ENCODE data around the gene CT47C1.
"Not testable (repeated sequence)": the region's sequence is repeated elsewhere in the genome, so short reads cannot be mapped to it uniquely, and the experiment has no call there.

CT47C1 gene

DNA sequence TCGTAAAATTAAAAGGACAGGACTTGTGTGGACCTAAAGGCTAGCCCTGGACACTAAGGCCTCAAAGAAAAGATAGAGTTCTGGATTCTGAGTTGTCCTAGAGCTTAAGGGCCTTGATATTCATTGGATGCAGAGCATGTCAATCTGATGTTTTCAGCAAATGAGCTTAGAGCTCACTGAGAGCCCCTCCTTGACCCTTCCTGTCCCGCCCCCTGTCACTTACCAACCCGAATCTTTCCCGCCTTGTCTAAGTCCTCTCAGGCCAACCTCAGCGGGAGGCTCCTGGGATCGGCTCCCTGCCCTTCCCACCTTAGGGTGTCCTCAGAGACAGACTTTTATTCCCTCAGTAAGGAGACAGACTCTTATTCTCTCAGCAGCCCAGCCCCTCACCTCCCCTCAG lies at the start of gene CT47C1:
TSS of gene CT47C1 (plus strand) at position 250 of the 400 bp plus-strand sequence. CDS start 233 bp downstream, outside the sequence.
- DNase-seq: no peak

DNA sequence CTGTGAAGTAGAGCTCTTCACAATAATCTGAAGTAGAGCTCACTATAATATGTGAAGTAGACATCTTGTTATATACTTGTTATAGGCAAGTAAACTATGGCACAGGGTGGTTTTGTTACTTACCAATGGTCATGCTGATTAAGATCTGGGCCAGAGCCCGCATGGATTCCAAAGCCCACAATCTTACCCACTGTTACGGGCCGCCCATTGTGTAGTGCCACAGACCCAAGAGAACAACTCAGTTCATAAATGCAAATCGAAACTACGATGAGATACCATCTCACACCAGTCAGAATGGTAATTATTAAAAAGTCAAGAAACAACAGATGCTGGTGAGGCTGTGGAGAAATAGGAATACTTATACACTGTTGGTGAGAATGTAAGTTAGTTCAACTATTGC lies 46.9 kb upstream of the CT47C1 start:
- DNase-seq: no peak

GRCh38 chrX:119026344-119026743 lies 46.4 kb upstream of the CT47C1 start:
- not testable (repeated sequence) for DNase-seq

GRCh38 chrX:119027960-119028732 lies 44.6 kb upstream of the CT47C1 start:
- DNase-seq: not testable (repeated sequence)

GRCh38 chrX:119028733-119029330 lies 44.0 kb upstream of the CT47C1 start:
- DNase-seq: no peak

GRCh38 chrX:119029656-119030055 lies 43.1 kb upstream of the CT47C1 start:
- DNase-seq: not testable (repeated sequence)

GRCh38 chrX:119030990-119031389 lies 41.8 kb upstream of the CT47C1 start:
- DNase-seq: no peak

DNA sequence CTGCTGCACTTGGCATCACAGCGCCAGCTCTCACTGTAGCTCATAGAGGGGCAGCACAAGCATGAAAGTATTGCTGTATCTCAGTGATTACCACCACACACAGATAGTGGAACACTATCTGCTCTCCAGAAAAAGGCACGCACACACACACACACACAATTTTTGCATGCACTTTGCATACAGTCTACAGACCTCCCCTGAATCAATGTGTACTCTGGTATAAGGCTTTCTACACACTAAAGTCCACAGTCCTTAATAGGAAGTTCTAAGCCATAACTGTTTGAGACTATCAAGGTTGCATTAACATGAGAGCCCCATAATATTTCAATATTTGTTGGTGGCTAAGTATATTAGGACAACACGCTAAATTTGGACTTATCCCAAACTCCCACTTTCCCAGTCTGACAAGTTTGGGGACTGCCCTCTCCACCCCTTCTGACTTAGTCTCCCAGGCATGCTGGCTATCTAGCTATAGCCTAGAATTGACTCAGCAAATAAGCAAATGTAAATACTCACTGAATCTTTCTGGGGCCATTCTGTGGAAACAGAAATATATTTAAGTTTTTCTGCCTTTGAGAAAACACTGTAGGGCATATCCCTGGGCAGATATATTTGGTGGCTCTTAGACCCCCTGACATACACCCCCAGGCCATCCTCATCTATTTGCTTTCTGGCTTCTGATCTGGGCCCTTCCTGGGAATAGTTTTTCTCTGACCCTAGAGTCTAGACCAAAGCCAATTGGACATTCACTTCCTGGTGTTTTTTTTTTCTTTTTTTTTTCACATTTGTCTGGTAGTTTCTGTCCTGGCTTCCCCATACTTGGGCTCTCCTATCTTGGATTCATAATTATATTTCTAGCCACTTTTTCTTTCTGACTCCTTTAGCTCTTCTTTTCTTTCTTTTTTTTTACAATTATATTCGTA lies 36.4 kb upstream of the CT47C1 start:
- DNase-seq: no peak

DNA sequence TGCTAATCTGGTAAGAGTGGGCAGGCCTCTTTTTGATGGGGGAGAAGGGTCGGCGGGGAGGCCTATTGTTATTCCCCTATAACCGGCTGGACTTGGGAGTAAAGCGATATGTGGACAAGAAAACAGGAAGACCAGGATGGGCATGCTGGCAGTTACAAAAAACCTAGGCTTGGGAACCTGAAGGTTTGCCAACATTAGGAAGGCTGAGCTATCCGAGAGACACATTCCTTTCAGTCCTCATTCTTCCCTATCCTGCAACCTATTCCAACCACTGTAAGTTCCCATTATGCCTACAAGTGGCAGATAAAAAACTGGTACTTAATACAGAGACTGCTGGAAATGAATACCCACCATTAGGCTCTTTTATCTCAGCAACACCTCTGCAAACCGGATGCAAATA lies 32.4 kb upstream of the CT47C1 start:
- no peak for DNase-seq

- DNase-seq: peak; percentile 41
Measured at GRCh38 chrX:119041175-119041574, 31.6 kb upstream of the CT47C1 start.

DNA sequence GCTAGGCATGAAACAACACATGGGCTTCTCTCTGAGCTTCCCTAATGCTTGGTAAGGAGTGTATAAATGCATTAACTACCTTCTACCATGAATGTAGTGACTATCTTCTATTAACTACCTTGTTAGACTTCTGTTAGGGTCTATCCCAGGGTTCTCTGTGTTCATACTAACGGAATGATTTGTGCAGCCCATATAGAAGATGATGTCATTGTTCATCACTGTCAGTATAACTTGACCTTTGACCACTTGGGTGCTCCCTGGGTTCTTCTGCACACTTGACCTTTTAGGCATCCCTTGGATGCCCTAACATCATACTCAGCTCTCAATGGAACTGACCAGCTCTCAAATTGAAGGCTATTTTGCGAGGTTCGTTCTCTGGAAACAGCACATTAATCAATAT lies 30.8 kb upstream of the CT47C1 start:
- DNase-seq: no peak

GRCh38 chrX:119042996-119043395 lies 29.8 kb upstream of the CT47C1 start:
- DNase-seq: no peak

GRCh38 chrX:119045884-119046283 lies 26.9 kb upstream of the CT47C1 start:
- no peak for DNase-seq

- no peak for DNase-seq
Measured at GRCh38 chrX:119055687-119056086, 17.1 kb upstream of the CT47C1 start.

DNA sequence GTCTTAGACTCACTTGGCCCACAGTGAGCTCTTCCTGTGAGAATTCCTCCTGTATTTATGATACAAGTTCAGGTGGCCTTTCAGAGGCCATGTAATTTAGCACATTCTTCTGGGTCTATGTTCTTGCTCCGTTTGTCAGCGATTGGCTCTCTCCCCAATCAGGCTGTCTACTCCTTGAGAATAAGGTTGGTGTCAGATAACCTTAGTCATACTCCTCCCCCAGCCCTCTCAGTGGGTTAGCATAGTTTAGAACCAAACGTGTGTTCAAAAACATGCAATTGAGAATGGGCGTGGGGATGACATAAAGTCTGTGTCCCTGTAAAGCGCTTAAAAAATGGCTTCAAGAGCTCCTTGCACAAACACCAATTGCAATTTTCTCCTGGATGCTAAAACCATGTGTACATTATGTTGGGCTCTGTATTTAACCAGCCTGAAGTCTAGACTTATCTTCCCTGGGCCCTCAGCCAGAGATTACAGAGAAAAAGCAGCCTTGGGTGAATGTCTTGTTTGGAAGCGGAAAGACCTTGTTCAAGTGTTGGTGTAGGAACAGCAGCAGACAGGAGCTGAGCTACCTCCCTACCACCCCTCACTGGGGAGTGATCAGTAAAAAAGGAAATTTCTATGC lies 9.9 kb upstream of the CT47C1 start:
- no peak for DNase-seq

DNA sequence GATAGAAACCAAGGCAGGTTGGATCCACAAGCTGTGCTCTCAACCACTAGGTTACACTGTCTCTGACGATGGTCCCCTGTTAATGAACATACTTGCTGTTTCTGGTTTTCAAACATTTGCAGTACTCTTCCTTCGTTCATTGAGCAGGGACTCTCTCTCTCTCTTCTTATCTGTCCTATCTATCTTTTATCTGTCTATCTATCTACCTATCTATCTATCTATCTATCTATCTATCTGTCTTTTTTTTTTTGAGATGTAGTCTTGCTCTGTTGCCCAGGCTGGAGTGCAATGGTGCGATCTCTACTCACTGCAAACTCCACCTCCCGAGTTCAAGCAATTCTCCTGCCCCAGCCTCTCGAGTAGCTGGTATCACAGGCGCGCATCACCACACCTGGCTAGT lies 9.4 kb upstream of the CT47C1 start:
- DNase-seq: no peak

DNA sequence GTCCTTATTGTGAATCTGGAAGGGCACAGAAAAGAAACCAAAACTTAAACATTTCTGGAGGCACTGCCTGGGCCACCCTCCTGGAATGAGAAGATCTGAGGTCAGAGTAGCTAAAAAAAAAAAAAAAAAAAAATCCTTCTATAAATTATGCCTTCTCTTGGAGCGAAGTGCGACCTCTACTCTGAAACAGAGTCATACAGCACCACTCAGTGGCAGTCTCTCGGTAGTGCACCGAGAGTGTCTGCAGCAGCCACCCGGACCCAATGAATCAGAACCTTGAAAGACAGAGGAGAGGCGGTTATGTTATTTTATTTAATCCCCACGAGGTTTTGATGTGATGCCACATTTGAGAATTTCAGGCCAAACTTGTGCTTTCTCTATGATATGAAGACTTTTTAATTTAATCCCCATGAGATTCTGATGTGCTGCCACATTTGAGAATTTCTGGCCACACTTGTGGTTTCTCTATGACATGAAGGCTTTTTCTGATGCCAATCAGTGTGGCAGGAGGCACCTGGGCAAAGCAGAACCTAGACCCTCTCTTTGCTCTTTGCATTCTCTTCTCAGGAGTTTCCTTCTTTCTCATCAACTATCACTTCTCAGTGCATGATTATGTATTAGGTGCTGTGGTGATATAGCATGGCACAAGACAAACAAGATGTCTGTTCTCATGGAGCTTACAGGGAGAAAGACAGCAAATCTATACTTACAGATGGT lies 5.6 kb upstream of the CT47C1 start:
- peak; percentile 27 for DNase-seq

DNA sequence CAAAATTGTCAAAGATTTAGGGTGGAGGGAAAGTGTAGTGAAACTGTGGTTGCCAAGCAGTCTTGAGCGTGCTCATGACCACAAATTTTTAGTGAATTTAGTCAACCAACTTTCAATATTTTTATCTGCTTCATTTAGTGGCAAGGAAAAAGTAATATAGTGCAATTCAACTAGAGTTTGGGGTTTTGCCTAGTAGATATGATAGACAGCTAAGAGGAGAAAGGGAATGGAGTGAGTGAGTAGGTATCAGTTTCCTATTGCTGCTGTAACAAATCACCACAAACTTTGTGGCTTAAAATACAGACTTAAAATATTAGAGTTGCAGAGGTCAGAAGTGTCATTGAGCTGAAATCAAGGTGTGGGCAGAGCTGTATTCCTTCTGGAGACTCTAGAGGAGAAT lies 3.7 kb upstream of the CT47C1 start:
- no peak for DNase-seq

GRCh38 chrX:119069762-119070161 lies 3.0 kb upstream of the CT47C1 start:
- no peak for DNase-seq

DNA sequence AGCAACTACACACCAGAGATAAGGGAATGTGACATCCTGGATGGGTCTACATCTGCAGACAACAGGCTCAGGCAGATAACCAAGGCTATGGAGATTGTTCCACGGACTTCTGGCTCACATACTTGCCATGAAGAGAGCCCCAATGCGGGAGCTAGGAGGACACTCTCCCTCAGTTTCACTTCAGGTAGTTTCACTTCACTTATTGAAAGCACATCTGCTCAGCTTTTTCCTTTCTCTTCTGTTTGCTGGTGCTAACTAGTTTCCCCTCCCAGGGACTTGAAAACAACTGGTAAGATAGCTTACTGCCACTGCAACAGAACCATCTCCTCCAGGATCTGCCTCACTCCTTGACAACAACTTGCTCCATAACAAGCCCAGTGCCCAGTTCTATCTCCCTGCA lies 1.4 kb upstream of the CT47C1 start:
- no peak for DNase-seq

- DNase-seq: no peak
Measured at GRCh38 chrX:119073200-119073905, 560 bp downstream of the CT47C1 start.

GRCh38 chrX:119073911-119074310 lies 1.1 kb downstream of the CT47C1 start:
- DNase-seq: no peak
